HepG2 (cell line): Measurements from ENCODE around the gene CNR2. TPM values are rescaled to one million over a fixed set of nuclear protein-coding genes. Genes with fewer than 3 reads are reported as not detected.

ENCODE experiments used
- ATAC-seq: fragments of 200-7000 bp; cut with Tn5 transposase; 3 replicates; pipeline ENCODE4 v1.9.1; 2020; ENCODE audit warnings: mild to moderate bottlenecking, moderate library complexity
- BruUV-seq: library from RNA; stranded (reverse); fragments of 400-500 nt; replicated peaks from 2 replicates; lab custom pipeline; 2021; lab: Mats Ljungman, UMichigan
- CTCF ChIA-PET: fragments of 300-600 bp; formaldehyde crosslinking; extraction: SDS; loops from one replicate; lab custom pipeline; 2021; ENCODE audit warnings: low total read pairs, inconsistent platforms, low intra/inter-chr PET ratio; lab: Yijun Ruan, JAX
- POLR2A ChIA-PET: fragments of 350-600 bp; sonication (Branson Sonifier 250); formaldehyde crosslinking; loops from one replicate; lab custom pipeline; 2020; ENCODE audit warnings: antibody characterized with exemption, inconsistent platforms; lab: Yijun Ruan, JAX
- DNase-seq: peaks from one replicate; pipeline ENCODE4 v3.0.0-alpha.2; 2015; ENCODE audit warnings: low spot score
- FAIRE-seq: peaks from 3 replicates; lab custom pipeline; 2011; peaks lifted over from hg19 to GRCh38; lab: Jason Lieb, UNC
- H2AFZ ChIP-seq: one replicate; pipeline ENCODE4 v1.6.1; 2011; ENCODE audit warnings: low read length, inconsistent platforms
- H3K27ac ChIP-seq: fragments of 300-600 bp; 3 replicates; pipeline ENCODE4 v1.8.0; 2011; ENCODE audit warnings: mixed run types, mild to moderate bottlenecking, mixed read lengths, low read length, inconsistent platforms; ENCODE audit not compliant: insufficient read depth; ENCODE audit errors: extremely low read length
- H3K27me3 ChIP-seq, 2 experiments: fragments of 200-600 bp in 1 of 2; 2 replicates in 1 of 2; 3 replicates in 1 of 2; pipeline versions ENCODE4 v1.6.0 to v1.8.0; 2011; ENCODE audit warnings: low read length in 2 of 2, mild to moderate bottlenecking in 2 of 2, moderate library complexity in 2 of 2, inconsistent platforms in 1 of 2; ENCODE audit not compliant: insufficient read depth in 2 of 2, control insufficient read depth in 1 of 2
- H3K36me3 ChIP-seq, 2 experiments: fragments of 200-600 bp in 1 of 2; replicated peaks in 1 of 2; 2 replicates in 1 of 2; 3 replicates in 1 of 2; pipeline versions ENCODE4 v1.5.1 to v1.8.0; 2011; ENCODE audit warnings: low read length in 2 of 2, inconsistent platforms in 1 of 2; ENCODE audit not compliant: insufficient read depth in 2 of 2, control insufficient read depth in 1 of 2
- H3K4me1 ChIP-seq: 2 replicates; pipeline ENCODE4 v1.5.1; 2012; ENCODE audit warnings: low read length, inconsistent platforms; ENCODE audit not compliant: insufficient read depth
- H3K4me2 ChIP-seq: 2 replicates; pipeline ENCODE4 v1.6.0; 2011; ENCODE audit warnings: low read depth, low read length, inconsistent platforms
- H3K4me3 ChIP-seq, 3 experiments: fragments of 200-600 bp in 1 of 3; sonication (generic), shearing (Covaris generic) in 1 of 3; replicated peaks in 1 of 3; 2 replicates each; pipeline ENCODE4 v1.5.1; 2011 to 2016; ENCODE audit warnings: low read length in 3 of 3, inconsistent platforms in 2 of 3, low read depth in 2 of 3, mild to moderate bottlenecking in 2 of 3, control low read depth in 1 of 3, mixed read lengths in 1 of 3; ENCODE audit not compliant: insufficient read depth in 1 of 3
- H3K79me2 ChIP-seq: one replicate; pipeline ENCODE4 v1.6.1; 2011; ENCODE audit warnings: low read length, inconsistent platforms; ENCODE audit not compliant: insufficient read depth
- H3K9ac ChIP-seq: 2 replicates; pipeline ENCODE4 v1.6.0; 2011; ENCODE audit warnings: mild to moderate bottlenecking, low read depth, low read length, inconsistent platforms; ENCODE audit not compliant: insufficient read depth
- H3K9me3 ChIP-seq: 2 replicates; pipeline ENCODE4 v1.5.1; 2012; ENCODE audit warnings: mild to moderate bottlenecking, low read length
- H4K20me1 ChIP-seq: 2 replicates; pipeline ENCODE4 v1.6.0; 2011; ENCODE audit warnings: inconsistent platforms, mild to moderate bottlenecking, low read length, moderate library complexity; ENCODE audit not compliant: insufficient read depth
- ASH2L ChIP-seq: fragments of 300-600, 200-600 bp; sonication (generic); IDR thresholded peaks from 2 replicates; pipeline ENCODE4 v1.7.0; 2017; ENCODE audit warnings: low read depth, mild to moderate bottlenecking, moderate library complexity, mixed read lengths, low read length; ENCODE audit not compliant: insufficient read length
- CEBPZ ChIP-seq: IDR thresholded peaks from 2 replicates; pipeline ENCODE4 v1.6.1; 2012; ENCODE audit warnings: low read length, improper control_type of control experiment
- GATAD1 ChIP-seq: IDR thresholded peaks from 2 replicates; pipeline ENCODE4 v1.6.1; 2016; ENCODE audit warnings: missing genetic modification reagents, missing compliant biosample characterization
- GTF3A ChIP-seq: sonication (generic); formaldehyde crosslinking; conservative IDR thresholded peaks from 2 replicates; pipeline ENCODE4 v1.4.0; 2020; ENCODE audit warnings: mild to moderate bottlenecking, missing genetic modification reagents
- HBP1 ChIP-seq: IDR thresholded peaks from 2 replicates; pipeline ENCODE4 v1.6.1; 2016; ENCODE audit warnings: low read depth, control low read depth
- HMGA1 ChIP-seq: sonication (generic); formaldehyde crosslinking; conservative IDR thresholded peaks from 2 replicates; pipeline ENCODE4 v1.4.0; 2020; ENCODE audit warnings: missing genetic modification reagents
- HMGXB4 ChIP-seq, 2 experiments: sonication (generic) in 1 of 2; formaldehyde crosslinking in 1 of 2; IDR thresholded peaks; 2 replicates each; pipeline versions ENCODE4 v1.4.0 to v1.6.1; 2018 to 2020; ENCODE audit warnings: missing genetic modification reagents in 2 of 2, borderline replicate concordance in 1 of 2, low read depth in 1 of 2, mild to moderate bottlenecking in 1 of 2, missing biosample characterization in 1 of 2
- HOXA7 ChIP-seq: sonication (generic); formaldehyde crosslinking; IDR thresholded peaks from 2 replicates; pipeline ENCODE4 v1.8.1; 2022; ENCODE audit warnings: mild to moderate bottlenecking, missing genetic modification reagents, moderate library complexity
- MXI1 ChIP-seq: IDR thresholded peaks from 3 replicates; pipeline ENCODE4 v1.6.1; 2012; ENCODE audit warnings: low read depth, low read length, inconsistent platforms, borderline replicate concordance
- NR3C1 ChIP-seq: sonication (generic); formaldehyde crosslinking; IDR thresholded peaks from 2 replicates; pipeline ENCODE4 v1.4.0; 2020; ENCODE audit warnings: missing genetic modification reagents
- POGZ ChIP-seq: sonication (generic); formaldehyde crosslinking; IDR thresholded peaks from 2 replicates; pipeline ENCODE4 v1.4.0; 2020; ENCODE audit warnings: mild to moderate bottlenecking, missing genetic modification reagents
- PRDM4 ChIP-seq: sonication (generic); formaldehyde crosslinking; IDR thresholded peaks from 2 replicates; pipeline ENCODE4 v1.9.0; 2021; ENCODE audit warnings: missing genetic modification reagents, borderline replicate concordance
- RELA ChIP-seq: sonication (generic); formaldehyde crosslinking; IDR thresholded peaks from 2 replicates; pipeline ENCODE4 v1.4.0; 2020; ENCODE audit warnings: missing genetic modification reagents
- SP4 ChIP-seq: sonication (generic); formaldehyde crosslinking; IDR thresholded peaks from 2 replicates; pipeline ENCODE4 v1.8.1; 2023; ENCODE audit warnings: mild to moderate bottlenecking, missing genetic modification reagents
- XBP1 ChIP-seq: sonication (generic); formaldehyde crosslinking; IDR thresholded peaks from 2 replicates; pipeline ENCODE4 v1.5.0; 2020; ENCODE audit warnings: missing genetic modification reagents
- ZFP82 ChIP-seq: sonication (generic); formaldehyde crosslinking; IDR thresholded peaks from 2 replicates; pipeline ENCODE4 v1.5.1; 2020; ENCODE audit warnings: mild to moderate bottlenecking, missing genetic modification reagents, borderline replicate concordance
- WGBS: methylation state at CpG from one replicate; pipeline ENCODE4 v1.1.6; 2017; ENCODE audit warnings: low lambda C conversion rate; 5-methylcytosine and 5-hydroxymethylcytosine counted together
- in situ Hi-C: cut with HindIII; loops from 2 replicates; pipeline ENCODE4 v1.10.0; 2017; ENCODE audit warnings: low pct_unique_long_range_greater_than_20kb; ENCODE audit not compliant: extremely low pct_ligation_motif_present
- intact Hi-C: fragments of 100-400 bp; cut with micrococcal nuclease; formaldehyde crosslinking; loops from one replicate; pipeline ENCODE4 v1.10.0; 2022; ENCODE audit not compliant: unreplicated experiment
- polyA plus RNA-seq, 8 experiments: library from polyadenylated mRNA; depleted of rRNA in 3 of 8; stranded (reverse) in 7 of 8; unstranded in 1 of 8; fragments of >200 nt; fragmentation: Illumina TruSeq in 4 of 8; extraction: Trizol in 4 of 8; gene quantifications; 2 replicates each; pipeline versions ENCODE4 v1.2.1 to v1.2.3, GENCODE V29; 2011 to 2016; ENCODE audit warnings: low read depth in 4 of 8, missing spikeins in 1 of 8, mixed read lengths in 1 of 8; ENCODE audit not compliant: insufficient read depth in 1 of 8
- total RNA-seq, 5 experiments: library from RNA; depleted of rRNA; stranded (reverse); fragments of >200 nt; fragmentation: Illumina TruSeq; extraction: Trizol; gene quantifications; 2 replicates each; pipeline ENCODE4 v1.2.3, GENCODE V29; 2016; ENCODE audit warnings: low read depth in 1 of 5

The CNR2 gene
- total and polyA plus RNA-seq, 2 of the 13 experiments (the other 11 are each of a cell fraction or from before 2014, with no cell fraction given), result not detected

GRCh38 chr1:23930861-23931490, 17.8 kb upstream of the CNR2 start (continued):
- TF ChIP-seq MXI1, result no peak
- TF ChIP-seq HOXA7 (CRISPR knock-in tag), result no peak
- TF ChIP-seq ZFP82, result no peak
- no peak for TF ChIP-seq HBP1
- TF ChIP-seq POGZ, result no peak
- TF ChIP-seq SP4, result no peak
- TF ChIP-seq XBP1, result no peak
- no peak for TF ChIP-seq PRDM4
- TF ChIP-seq GATAD1, result no peak
- no peak for TF ChIP-seq NR3C1 (CRISPR knock-in tag)
- TF ChIP-seq RELA (CRISPR knock-in tag), result no peak

GRCh38 chr1:23930270-23930669, 17.1 kb upstream of the CNR2 start:
- Histone ChIP-seq H3K27ac (no peak overlapping the region), H4K20me1 (no peaks in the 10 kb centered on the region), H3K9me3 (no peaks in the 10 kb centered on the region), H3K36me3 (no peaks in the 10 kb centered on the region), H2AFZ (no peak overlapping the region), H3K27me3 (peaks cover 0 to 13% of the 10 kb centered on the region in 2 experiments; a peak in 2 of 5 replicates), H3K9ac (no peak overlapping the region), H3K79me2 (no peaks in the 10 kb centered on the region), H3K4me3 (no peak overlapping the region), H3K4me2 (no peak overlapping the region), H3K4me1 (no peaks in the 10 kb centered on the region)
- 42% methylated on average over 5 of the region's 5 CpGs for WGBS
- CTCF ChIA-PET, result no interaction called here
- intact Hi-C loops, result no loop called here
- no peak for ATAC-seq
- no peak for DNase-seq
- no peak for FAIRE-seq
- POLR2A ChIA-PET, result no interaction called here
- BruUV-seq, result no TSS peak
- in situ Hi-C loops, result no loop called here
- TF ChIP-seq ASH2L (no peak), GTF3A (CRISPR knock-in tag) (no peak), HMGA1 (CRISPR knock-in tag) (no peak), HMGXB4 (CRISPR knock-in tag; IDR thresholded peaks at IDR 0.05; ENCODE audit: borderline replicate concordance in 1 of 2, low read depth in 1 of 2) (no peak), CEBPZ (no peak)
